ENCODE data around the gene NEK2.

GRCh38 chr1:211627259-211627658, 48.2 kb downstream of the NEK2 start:
- TF ChIP-seq CTCF (IDR thresholded peaks at IDR 0.05) = no peak
- TF ChIP-seq EZH2phosphoT487 (IDR thresholded peaks at IDR 0.05) = no peak
